ENCODE results near the gene SSBP3. TPM values are rescaled to one million over a fixed set of nuclear protein-coding genes. Genes with fewer than 3 reads are reported as not detected.

Gene SSBP3
- total RNA-seq, 2 donors from 2014 or later: 41.8 to 56.1 TPM

DNA sequence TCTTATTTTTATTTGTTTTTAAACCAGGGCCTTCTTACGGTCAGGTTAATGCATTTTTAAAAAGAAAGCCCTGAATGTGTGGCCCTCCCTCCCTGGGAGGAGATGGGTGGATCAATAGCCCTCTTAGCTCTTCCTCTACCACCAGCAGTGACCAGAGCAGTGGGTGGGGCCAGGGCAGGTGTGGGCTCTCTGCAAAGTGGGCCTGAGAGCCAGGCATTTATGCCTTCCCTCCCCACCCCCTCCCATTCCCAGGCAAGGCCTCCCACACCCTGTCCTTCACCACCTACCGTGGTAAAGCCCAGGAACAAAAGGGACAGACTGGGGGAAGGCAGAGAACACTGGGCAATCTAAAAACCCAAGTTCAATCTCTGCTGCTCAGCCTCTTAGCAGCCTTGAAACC lies 63.9 kb downstream of the SSBP3 start:
- intact Hi-C loops (cut with DNase I): no loop called here
- DNase-seq (ENCODE audit: low spot score): no peak

DNA sequence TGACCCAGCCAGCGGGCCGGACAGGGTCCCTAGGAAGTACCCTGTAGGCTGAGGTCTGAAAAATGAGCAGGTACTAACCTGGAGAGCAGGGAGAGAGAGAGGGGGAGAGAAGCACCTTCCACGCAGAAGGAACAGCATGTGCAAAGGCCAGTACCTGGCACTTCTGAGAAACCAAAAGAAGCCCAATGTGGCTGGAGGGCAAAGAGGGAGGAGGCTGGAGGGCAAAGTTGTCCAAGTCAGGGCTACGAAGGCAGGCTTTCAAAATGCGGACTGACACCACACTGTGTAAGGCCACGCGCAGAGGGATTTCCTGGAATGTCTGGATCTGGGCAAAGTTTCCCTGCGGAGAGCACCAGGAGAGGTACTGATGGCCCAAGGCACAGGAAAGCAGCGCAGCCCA lies 64.4 kb downstream of the SSBP3 start:
- intact Hi-C loops (cut with DNase I): no loop called here
- DNase-seq (ENCODE audit: low spot score): no peak

DNA sequence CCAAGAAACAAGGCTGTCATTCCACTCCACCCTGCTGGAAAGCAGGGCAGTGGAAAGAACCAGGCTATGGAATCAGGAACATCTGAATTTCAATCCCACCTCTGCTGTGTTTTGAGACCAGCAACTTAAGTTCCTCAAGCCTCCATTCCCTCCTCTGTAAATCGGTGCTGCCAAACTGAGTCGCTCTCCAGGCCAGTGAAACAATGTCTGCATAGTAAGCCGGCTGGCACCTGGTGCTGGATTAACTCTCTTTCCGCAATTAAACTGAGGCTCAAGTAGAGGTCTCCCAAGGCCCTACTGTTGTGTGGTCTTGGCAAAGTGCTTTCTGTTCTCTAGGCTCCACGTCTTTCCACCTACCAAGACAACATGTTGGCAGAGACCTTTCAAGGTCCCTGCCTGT lies 65.3 kb downstream of the SSBP3 start:
- DNase-seq (ENCODE audit: low spot score): no peak
- intact Hi-C loops (cut with DNase I): no loop called here

DNA sequence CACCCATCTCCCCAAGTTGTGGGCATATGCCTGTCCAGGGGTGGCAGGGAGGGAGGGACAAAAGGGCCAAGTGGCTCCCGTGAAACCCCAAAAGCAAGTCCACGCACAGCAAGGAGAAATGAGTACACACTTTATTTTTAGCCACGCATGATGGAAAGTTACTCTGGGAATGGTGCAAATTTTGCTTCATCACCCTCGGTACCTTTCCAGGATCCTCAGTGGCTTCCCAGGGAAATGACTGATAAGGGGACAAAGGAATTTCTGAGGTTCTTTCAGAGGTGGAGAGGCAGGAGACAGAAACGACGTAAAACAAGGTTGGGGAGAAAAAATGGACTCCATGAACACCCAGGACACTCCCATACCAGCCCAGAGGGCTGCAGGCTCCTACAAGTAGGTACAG lies 65.8 kb downstream of the SSBP3 start:
- DNase-seq (ENCODE audit: low spot score): no peak
- intact Hi-C loops (cut with DNase I): no loop called here

DNA sequence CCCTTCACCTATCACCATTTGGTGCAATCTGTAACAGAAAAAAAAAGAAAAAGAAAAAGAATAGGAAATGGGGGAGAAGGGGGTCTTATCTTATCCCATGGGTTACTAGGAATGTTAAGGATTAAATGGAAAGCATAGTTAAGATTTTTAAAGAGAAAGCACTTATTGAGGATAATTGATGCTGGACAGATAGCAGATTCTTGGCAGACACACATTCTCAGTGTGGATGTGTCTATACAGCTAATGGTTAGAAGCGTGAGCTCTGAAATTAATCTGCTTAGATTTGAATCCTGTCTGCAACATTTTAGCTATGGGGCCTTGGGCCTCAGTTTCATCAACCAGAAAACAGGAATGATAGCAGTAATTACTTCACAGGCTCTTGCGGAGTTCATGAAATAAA lies 67.1 kb downstream of the SSBP3 start:
- DNase-seq (ENCODE audit: low spot score): no peak
- intact Hi-C loops (cut with DNase I): no loop called here

DNA sequence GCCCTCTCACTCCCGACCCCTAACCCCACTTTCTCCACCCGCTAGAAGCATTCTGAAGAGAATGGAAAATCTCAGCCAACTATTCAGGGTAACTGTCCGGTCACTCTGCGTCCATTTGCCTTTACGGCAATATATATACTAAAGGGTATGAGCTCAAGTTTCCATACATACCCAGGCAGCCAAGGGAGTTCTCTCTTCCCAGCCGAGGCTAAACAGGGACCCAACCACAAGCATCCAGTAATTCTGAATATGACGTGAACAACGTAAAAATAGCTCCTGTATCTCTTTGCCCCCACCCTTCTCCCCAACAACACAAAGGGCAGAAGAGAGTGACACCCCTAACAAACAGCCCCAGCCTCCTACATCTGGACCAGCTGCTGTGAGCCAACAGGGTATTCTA lies 67.7 kb downstream of the SSBP3 start:
- no peak for DNase-seq (ENCODE audit: low spot score)
- intact Hi-C loops (cut with DNase I): no loop called here

DNA sequence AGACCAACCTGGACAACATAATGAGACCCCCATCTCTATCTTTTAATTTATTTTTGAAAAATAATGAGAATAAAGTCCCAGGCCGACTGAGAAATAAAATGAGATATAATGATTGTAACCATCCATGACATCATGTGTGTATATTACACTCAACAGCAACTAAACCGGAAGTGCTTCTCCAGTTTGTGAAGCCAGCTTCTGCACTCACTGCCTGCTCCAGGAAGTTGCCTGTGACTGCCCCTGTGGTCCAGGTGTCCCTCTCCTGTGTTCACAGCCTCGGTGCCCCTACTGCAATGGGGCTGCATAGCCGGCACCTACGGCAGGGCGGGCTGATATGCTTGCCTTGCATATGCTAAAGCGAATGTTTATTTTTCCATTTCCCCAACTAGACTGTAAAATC lies 68.3 kb downstream of the SSBP3 start:
- intact Hi-C loops (cut with DNase I): no loop called here
- DNase-seq (ENCODE audit: low spot score): no peak

DNA sequence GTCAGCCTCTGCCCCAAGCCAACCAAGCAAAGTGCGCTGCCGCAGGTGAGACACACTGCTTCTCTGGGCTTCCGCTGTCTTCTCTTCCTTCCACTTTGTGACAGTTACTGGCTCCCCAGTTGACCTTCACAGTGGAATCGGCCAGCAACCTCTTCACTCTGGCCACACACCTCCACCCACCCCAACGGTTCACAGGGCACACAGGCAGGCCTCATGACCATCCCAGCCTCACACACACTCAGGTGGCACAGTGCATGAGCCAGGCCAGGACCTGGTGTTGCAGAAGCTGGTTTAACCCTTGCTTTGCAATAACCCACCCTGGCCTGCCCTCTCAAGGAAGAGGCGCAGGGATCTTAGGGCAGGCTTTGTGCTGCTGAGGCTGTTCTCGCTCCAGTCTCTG lies 69.2 kb downstream of the SSBP3 start:
- no peak for DNase-seq (ENCODE audit: low spot score)
- intact Hi-C loops (cut with DNase I): no loop called here

DNA sequence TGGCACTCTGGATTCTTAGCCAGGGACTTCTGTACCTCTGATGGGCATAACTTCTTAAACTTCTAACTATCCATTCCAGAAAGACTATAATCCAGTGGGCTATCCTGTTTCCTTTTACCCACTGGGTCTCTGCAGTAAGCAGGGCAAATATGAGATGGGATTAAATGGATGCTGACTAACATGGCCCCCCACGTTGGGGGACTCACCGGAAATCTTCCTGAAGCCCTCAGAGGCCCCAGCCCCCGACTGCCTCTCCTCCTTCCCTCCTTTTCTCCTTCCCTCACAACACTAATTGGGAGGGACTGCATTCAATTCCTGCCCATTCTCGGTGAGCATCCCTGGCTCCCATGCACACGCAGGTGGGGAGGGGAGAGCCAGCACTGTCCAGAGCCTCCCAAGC lies 70.1 kb downstream of the SSBP3 start:
- intact Hi-C loops (cut with DNase I): no loop called here
- no peak for DNase-seq (ENCODE audit: low spot score)

DNA sequence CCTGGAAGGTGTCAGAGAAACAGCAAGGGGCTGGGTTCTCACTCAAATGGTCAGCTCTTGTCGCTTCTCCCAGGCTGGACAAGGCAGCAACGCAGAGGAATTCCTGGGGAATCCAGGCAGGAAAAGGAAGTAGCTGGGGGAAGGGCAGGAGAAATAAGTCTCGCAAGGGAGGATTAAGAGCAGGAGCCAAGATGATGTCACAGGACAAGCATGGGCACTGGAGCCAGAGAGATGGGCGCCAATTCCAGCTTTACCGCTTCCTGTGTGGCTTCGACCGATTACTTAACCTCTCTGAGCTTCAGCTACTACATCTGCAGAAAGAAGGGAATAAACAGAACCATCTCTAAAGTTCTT lies 70.5 kb downstream of the SSBP3 start:
- DNase-seq (ENCODE audit: low spot score): no peak
- intact Hi-C loops (cut with DNase I): no loop called here

DNA sequence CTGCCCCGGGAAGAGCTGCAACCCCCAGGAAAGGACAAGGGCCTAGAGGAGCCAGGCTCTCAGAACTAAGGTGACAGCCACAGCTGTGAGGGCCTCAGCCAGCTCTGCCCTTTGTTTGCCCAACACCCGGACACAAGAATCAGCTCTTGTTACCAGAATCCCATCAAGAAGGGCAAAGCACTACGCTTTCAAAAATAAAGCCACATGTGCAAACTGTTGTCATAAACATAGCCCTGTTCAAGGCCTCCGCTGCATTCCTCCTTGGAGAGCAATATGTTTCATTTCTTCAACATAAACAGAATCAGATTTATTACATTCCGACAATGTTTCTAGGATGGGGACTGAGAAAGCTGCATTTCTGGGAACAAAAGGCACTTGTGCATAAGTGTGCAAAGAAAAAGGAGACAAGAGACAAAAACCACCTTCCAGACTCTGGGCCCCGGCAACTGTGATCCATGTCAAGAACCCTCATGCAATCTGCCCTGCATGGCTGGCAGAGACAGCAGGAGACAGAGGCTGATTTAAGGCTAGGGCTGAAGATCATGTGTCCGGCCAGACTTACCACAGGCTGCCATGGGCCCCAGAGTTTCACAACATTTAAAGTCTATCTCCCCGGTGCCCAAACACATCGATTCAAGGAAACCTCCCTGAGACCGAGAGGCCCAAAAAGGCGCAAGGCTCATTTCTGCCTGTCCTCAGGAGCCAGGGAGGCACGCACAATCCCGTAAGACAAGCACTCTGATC lies 71.0 kb downstream of the SSBP3 start:
- no peak for DNase-seq (ENCODE audit: low spot score)
- intact Hi-C loops (cut with DNase I): no loop called here

DNA sequence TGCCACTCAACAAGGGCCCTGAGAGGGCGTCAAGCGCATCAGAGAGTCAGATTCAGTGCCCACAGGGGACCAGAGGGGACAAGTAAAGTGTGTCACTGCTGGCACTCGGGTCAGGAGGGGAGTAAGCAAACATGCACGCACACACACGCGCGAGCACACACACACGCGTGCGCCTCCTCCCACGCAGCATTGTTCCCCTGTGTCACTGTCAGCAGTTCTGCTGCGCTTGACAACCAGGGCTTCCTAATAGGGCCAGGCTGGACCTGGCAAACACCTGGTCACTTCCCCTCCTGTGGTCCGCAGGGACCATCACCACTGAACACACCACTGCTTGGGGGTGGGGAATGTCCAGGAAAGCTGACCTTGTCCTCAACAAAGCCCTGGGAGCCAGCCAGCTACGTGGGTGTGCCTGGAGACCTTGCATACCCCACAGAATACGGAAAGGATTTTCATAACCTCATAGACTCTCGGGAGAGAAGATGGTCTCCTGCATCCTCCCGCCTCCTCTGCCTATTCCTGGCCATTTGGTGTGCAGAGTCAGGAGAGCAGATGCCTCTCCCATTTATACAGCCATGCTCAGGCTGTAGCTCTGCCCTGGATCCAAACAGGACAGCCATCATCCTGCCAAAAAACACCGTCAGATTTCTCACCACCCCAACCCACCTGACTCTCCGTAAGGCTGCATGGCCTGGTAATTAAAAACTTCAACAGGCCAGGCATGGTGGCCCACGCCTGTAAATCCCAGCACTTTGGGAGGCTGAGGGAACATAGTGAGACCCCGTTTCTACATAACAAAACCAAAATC lies 73.2 kb downstream of the SSBP3 start:
- DNase-seq (ENCODE audit: low spot score): no peak

DNA sequence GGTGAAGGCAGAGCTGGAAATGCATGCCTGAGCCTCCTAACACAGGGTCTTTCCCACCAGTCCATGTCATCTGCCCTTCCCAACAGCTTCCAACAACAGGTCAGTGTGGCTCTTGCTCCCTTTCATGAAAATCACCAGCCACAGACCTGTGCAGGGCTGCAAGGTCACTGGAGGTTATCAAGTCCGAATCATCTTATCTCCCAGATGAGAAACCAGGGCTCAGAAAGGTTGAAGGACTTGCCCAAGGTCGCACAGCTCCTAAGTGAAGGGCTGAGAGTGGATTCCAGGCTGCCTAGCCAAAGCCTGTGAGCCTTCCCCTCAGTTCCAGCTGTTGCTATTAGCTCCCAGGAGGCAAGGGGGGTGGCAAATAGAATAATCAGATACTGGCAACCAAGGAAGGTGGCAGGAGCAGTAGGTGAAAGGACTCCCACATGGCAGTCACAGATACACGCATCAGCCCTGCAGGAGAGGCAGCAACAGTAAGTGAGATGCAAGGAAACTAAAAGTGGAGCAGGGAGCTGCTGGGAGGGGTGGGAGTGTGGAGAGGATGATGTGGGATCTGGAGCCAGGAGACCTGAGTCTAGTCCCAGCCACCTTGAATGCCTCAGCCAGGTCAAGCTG lies 74.2 kb downstream of the SSBP3 start:
- intact Hi-C loops (cut with DNase I): no loop called here
- DNase-seq (ENCODE audit: low spot score): no peak

More for the DNA sequence above, 73.2 kb downstream of the SSBP3 start:
- intact Hi-C loops (cut with DNase I): no loop called here

DNA sequence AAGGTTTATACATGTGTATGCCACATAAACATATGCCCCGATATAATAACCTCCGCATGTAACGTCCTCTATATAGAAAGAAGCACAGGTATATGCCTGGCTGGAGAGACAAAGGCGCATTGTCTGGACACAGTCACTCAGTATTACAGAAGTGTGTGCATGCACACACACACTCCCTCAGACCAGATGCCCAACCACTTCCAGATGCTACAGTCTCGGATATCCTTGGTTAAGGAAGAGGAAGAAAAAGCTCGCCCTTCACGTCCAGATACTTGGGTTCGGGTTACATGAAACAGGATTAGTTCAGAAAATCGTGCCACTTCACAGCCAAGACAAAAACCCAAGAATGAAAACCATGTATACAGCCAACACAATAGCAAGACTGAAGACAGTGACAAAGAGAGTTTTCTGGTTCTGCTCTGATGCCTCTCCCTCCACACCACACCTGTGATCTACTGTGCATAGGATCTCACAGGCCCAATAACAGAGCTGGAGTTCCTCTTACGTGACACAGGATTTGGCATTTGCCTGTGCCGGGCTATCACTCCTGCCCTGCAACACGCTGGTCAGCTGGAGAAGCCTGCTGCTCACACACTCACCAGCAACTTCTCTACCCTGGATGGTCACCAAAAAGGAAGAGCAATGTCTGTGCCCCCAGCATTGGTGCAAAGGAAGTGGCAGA lies 75.0 kb downstream of the SSBP3 start:
- DNase-seq (ENCODE audit: low spot score): no peak
- intact Hi-C loops (cut with DNase I): no loop called here

DNA sequence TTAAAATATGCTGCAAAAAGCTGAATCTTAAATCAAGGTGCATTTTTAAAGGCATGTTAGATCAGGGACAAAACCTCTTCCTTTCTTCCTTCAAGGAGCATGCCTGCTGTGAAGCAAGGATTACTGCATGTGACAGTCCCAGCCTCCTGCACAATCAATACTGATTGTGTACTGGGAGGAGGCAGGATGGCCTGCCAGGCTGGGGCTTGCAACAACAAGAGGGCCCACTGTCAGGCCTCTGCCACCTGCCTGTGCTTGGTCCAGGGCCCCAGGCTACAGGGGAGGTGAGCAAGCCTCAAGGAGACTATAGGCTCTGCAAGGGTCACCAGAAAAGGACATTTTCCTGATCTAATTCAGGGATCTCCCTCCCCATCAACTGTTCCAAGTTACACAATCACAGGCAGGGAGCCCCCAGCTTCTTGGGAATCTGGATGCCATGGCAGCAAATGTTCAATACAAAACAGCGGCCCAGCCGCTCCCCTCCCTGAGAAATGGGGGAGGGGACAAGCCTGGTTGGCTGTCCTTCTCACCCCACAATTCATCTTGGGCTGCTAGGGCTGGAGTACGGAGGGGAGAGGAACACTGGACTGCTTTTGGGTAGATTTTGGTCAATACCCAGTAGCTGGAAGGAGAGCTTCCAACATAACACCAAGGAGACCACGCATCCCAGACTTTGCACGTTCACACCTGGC lies 76.7 kb downstream of the SSBP3 start:
- DNase-seq (ENCODE audit: low spot score): no peak
- intact Hi-C loops (cut with DNase I): no loop called here

DNA sequence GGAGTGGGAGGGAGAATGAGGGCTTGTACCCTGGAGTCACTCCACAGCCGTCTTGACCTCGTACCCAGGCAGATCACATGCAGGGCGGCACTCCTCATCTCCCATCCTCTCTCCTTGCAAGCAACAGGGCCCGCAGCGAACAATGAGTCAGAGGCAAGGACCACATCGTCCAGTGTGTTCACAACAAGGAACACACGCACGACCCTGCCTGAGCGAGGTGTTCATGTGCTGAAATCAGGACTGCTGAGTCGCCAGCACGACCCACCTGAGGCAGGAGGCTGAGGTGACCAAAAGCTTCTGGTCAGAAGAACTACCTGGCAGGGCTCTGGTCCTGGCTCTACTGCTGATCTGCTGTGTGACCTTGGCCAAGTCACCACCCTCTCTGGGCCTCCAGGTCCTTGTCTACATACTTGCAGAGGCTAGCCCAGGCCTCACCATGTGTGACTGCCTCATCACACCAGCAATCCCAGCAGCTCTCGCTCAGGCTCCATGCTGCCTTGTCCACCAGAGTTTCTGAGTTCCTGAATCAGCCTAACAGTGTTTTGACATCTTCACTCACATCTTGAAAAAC lies 78.0 kb downstream of the SSBP3 start:
- no peak for DNase-seq (ENCODE audit: low spot score)
- intact Hi-C loops (cut with DNase I): no loop called here

DNA sequence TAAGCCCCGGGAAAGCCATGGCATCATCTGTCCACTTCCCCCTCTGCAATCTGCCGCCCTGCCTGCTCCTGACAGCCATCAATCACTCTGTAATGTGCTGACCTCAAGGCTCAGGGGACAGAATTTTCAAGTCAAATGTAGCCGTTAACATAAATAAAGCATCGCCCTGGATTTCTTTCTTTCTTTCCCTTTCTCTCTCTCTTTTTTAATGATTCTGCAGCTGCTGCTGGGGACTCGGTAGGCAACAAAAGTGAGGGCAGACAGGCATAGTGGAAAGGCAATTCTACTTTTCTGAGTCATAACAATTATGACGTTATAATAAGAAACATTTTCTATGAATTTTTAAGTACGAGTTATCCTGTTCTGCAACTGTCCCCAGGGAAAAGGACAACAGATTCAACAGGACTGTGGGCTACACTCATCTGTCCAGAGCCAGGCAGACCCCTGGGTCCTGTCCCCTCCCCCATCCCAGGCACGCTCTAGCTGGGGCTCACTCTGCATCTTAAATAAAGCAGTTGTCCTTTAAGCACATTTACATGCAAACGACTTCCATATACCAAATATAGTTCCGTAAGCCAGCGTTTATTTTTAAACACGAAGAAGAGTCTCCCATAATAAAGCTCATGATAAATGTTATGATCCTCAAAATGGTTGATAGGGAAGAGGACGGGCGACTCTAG lies 78.7 kb downstream of the SSBP3 start:
- intact Hi-C loops (cut with DNase I): no loop called here

DNA sequence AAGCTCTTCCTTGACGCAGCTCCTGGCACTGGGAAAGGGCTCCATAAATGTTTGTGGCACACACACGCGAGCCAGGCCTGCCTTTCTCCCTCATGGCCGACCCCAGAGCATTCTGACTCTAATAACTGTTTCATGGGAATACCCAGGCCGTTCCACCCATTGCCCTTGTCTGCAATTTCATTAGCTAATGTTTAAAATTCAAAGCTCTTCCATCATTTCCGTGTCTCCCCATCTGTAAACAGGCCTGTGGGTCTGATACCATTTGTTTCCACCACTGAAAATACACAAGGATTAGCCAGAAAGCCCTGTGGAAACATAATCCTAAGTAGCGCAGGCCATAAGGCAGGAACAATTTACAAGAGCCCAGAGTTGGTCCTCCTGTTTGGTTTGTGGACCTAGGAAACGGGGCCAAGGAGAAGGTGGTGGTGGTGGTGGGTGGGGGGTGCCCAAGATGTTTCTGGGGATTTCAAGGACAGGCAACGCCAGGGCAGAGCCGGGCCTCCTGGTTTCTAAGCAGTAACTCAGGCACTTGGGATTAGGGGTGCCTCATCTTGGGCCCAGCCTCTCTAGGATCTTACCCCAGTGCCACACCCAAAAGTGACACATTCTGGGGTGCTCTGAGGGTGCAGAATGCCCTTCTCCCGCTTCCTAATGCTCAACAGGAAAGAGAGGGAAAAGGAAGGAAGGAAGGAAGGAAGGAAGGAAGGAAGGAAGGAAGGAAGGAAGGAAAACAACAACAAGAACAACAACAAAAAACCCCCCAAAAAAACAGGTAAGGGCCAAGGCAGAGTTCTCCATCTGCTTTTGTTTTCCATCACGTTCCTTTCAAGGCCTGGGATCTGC lies 79.4 kb downstream of the SSBP3 start:
- no peak for DNase-seq (ENCODE audit: low spot score)
- intact Hi-C loops (cut with DNase I): no loop called here

More for the DNA sequence above, 78.7 kb downstream of the SSBP3 start:
- DNase-seq (ENCODE audit: low spot score): no peak
